H1 (cell line): Measurements from ENCODE around the gene ZNF586. TPM values are rescaled to one million over a fixed set of nuclear protein-coding genes. Genes with fewer than 3 reads are reported as not detected.

Experiments used
- CTCF ChIA-PET: fragments of 300-600 bp; sonication (Branson Sonifier 250); formaldehyde crosslinking; loops from one replicate; lab custom pipeline; 2021; ENCODE audit not compliant: partially characterized antibody; lab: Charles Lee
- POLR2A ChIA-PET: fragments of 300-600 bp; sonication (Branson Sonifier 250); formaldehyde crosslinking; loops from one replicate; lab custom pipeline; 2021; ENCODE audit warnings: inconsistent platforms; ENCODE audit not compliant: partially characterized antibody; lab: Charles Lee
- DNase-seq, 2 experiments: peaks; one replicate each; pipeline versions ENCODE4 v3.0.0 to v3.0.0-alpha.2; 2010 to 2022; ENCODE audit warnings: low spot score in 2 of 2, low read depth in 1 of 2, mixed read lengths in 1 of 2
- FAIRE-seq: peaks from 2 replicates; lab custom pipeline; 2011; peaks lifted over from hg19 to GRCh38; lab: Jason Lieb, UNC
- H2AFZ ChIP-seq: 2 replicates; pipeline ENCODE4 v1.8.1; 2012; ENCODE audit warnings: low read length, inconsistent platforms
- H2AK5ac ChIP-seq: 2 replicates; pipeline ENCODE4 v1.6.1; 2013; ENCODE audit warnings: low read depth, low read length
- H2BK120ac ChIP-seq: replicated peaks from 2 replicates; pipeline ENCODE3; 2013; ENCODE audit warnings: low read depth, low read length, inconsistent platforms
- H2BK12ac ChIP-seq: 2 replicates; pipeline ENCODE4 v1.6.1; 2013; ENCODE audit warnings: low read depth, low read length
- H2BK15ac ChIP-seq: 2 replicates; pipeline ENCODE4 v1.6.1; 2013; ENCODE audit warnings: low read length
- H2BK20ac ChIP-seq: 2 replicates; pipeline ENCODE4 v1.6.1; 2013; ENCODE audit warnings: low read length
- H2BK5ac ChIP-seq: 2 replicates; pipeline ENCODE4 v1.6.1; 2013; ENCODE audit warnings: low read depth, low read length
- H3K14ac ChIP-seq: 2 replicates; pipeline ENCODE4 v1.6.1; 2013; ENCODE audit warnings: inconsistent platforms; ENCODE audit not compliant: insufficient read length
- H3K18ac ChIP-seq: 2 replicates; pipeline ENCODE4 v1.6.1; 2013; ENCODE audit warnings: low read length; ENCODE audit errors: extremely low read depth
- H3K23ac ChIP-seq: 2 replicates; pipeline ENCODE4 v1.6.1; 2013; ENCODE audit warnings: inconsistent platforms; ENCODE audit not compliant: insufficient read length
- H3K23me2 ChIP-seq: 2 replicates; pipeline ENCODE4 v1.6.1; 2013; ENCODE audit warnings: low read depth, low read length
- H3K27ac ChIP-seq: 2 replicates; pipeline ENCODE4 v1.6.1; 2011; ENCODE audit warnings: low read depth, low read length, inconsistent platforms
- H3K27me3 ChIP-seq, 4 experiments: replicated peaks in 1 of 4; 1 replicate in 1 of 4; 2 replicates in 3 of 4; pipeline versions ENCODE4 v1.6.1 to v1.8.1; 2011 to 2013; ENCODE audit warnings: low read length in 3 of 4, mild to moderate bottlenecking in 3 of 4, inconsistent platforms in 2 of 4, mixed read lengths in 2 of 4, moderate library complexity in 1 of 4; ENCODE audit not compliant: control insufficient read depth in 3 of 4, insufficient read depth in 3 of 4; ENCODE audit errors: extremely low read depth in 1 of 4
- H3K36me3 ChIP-seq, 4 experiments: 2 replicates each; pipeline versions ENCODE4 v1.6.1 to v1.8.1; 2011 to 2013; ENCODE audit warnings: mild to moderate bottlenecking in 4 of 4, low read length in 3 of 4, moderate library complexity in 2 of 4, control low read depth in 1 of 4, inconsistent platforms in 1 of 4; ENCODE audit not compliant: insufficient read depth in 4 of 4, control insufficient read depth in 2 of 4
- H3K4ac ChIP-seq: replicated peaks from 2 replicates; pipeline ENCODE3; 2013; ENCODE audit warnings: low read length, low read depth, mixed read lengths, inconsistent platforms; ENCODE audit not compliant: insufficient read length
- H3K4me1 ChIP-seq, 4 experiments: replicated peaks in 1 of 4; 1 replicate in 1 of 4; 2 replicates in 3 of 4; pipeline versions ENCODE4 v1.6.1 to v1.8.1; 2011 to 2013; ENCODE audit warnings: low read length in 3 of 4, inconsistent platforms in 2 of 4, mixed read lengths in 1 of 4; ENCODE audit not compliant: insufficient read depth in 4 of 4, control insufficient read depth in 3 of 4
- H3K4me2 ChIP-seq, 2 experiments: 2 replicates each; pipeline versions ENCODE4 v1.6.1 to v1.8.1; 2011 to 2013; ENCODE audit warnings: low read depth in 2 of 2, low read length in 2 of 2, control low read depth in 1 of 2, inconsistent platforms in 1 of 2, mild to moderate bottlenecking in 1 of 2; ENCODE audit not compliant: insufficient read depth in 1 of 2
- H3K4me3 ChIP-seq, 4 experiments: fragments of 200-600, 300-600 bp in 1 of 4; sonication (generic), shearing (Covaris generic), sonication (Bioruptor Twin) in 1 of 4; 2 replicates each; pipeline versions ENCODE4 v1.5.1 to v1.8.1; 2011 to 2016; ENCODE audit warnings: low read length in 4 of 4, low read depth in 3 of 4, control low read depth in 2 of 4, inconsistent platforms in 2 of 4, mild to moderate bottlenecking in 2 of 4, mixed read lengths in 1 of 4, moderate library complexity in 1 of 4; ENCODE audit not compliant: insufficient read depth in 2 of 4; ENCODE audit errors: extremely low read depth in 1 of 4
- H3K56ac ChIP-seq: replicated peaks from 2 replicates; pipeline ENCODE3; 2013; ENCODE audit warnings: low read depth, mild to moderate bottlenecking, mixed read lengths, low read length, inconsistent platforms; ENCODE audit not compliant: insufficient read length
- H3K79me1 ChIP-seq: 2 replicates; pipeline ENCODE4 v1.6.1; 2013; ENCODE audit warnings: low read depth, low read length, control low read depth
- H3K79me2 ChIP-seq, 2 experiments: 2 replicates each; pipeline versions ENCODE4 v1.6.1 to v1.8.1; 2012 to 2013; ENCODE audit warnings: low read length in 2 of 2, mild to moderate bottlenecking in 2 of 2, inconsistent platforms in 1 of 2; ENCODE audit not compliant: insufficient read depth in 2 of 2, control insufficient read depth in 1 of 2
- H3K9ac ChIP-seq, 4 experiments: replicated peaks in 1 of 4; 1 replicate in 1 of 4; 2 replicates in 3 of 4; pipeline versions ENCODE4 v1.6.1 to v1.8.1; 2011 to 2013; ENCODE audit warnings: low read depth in 3 of 4, low read length in 3 of 4, control low read depth in 2 of 4, mild to moderate bottlenecking in 2 of 4, moderate library complexity in 2 of 4, inconsistent platforms in 1 of 4; ENCODE audit errors: extremely low read depth in 1 of 4
- H3K9me3 ChIP-seq, 2 experiments: 2 replicates each; pipeline versions ENCODE4 v1.6.1 to v1.8.1; 2012 to 2013; ENCODE audit warnings: mild to moderate bottlenecking in 2 of 2, moderate library complexity in 2 of 2, control low read depth in 1 of 2, inconsistent platforms in 1 of 2, low read depth in 1 of 2, low read length in 1 of 2, mixed read lengths in 1 of 2; ENCODE audit not compliant: insufficient read depth in 2 of 2
- H4K20me1 ChIP-seq, 2 experiments: replicated peaks in 1 of 2; 2 replicates each; pipeline versions ENCODE3 to v1.8.1; 2011 to 2013; ENCODE audit warnings: inconsistent platforms in 2 of 2, low read length in 2 of 2, mild to moderate bottlenecking in 1 of 2; ENCODE audit not compliant: insufficient read depth in 2 of 2, control insufficient read depth in 1 of 2
- H4K5ac ChIP-seq: 2 replicates; pipeline ENCODE4 v1.6.1; 2013; ENCODE audit warnings: low read length, low read depth, mixed read lengths, inconsistent platforms; ENCODE audit not compliant: insufficient read length
- H4K8ac ChIP-seq: 2 replicates; pipeline ENCODE4 v1.8.0; 2013; ENCODE audit warnings: mild to moderate bottlenecking, moderate library complexity, low read length, inconsistent platforms; ENCODE audit not compliant: insufficient read depth; ENCODE audit errors: extremely low read depth
- H4K91ac ChIP-seq: replicated peaks from 2 replicates; pipeline ENCODE3; 2013; ENCODE audit warnings: low read length, mixed read lengths, inconsistent platforms; ENCODE audit not compliant: insufficient read length
- CHD2 ChIP-seq: IDR thresholded peaks from 2 replicates; pipeline ENCODE4 v1.6.1; 2012; ENCODE audit warnings: low read length, improper control_type of control experiment
- HDAC6 ChIP-seq: IDR thresholded peaks from one replicate; pipeline ENCODE4 v1.7.1; 2012; ENCODE audit warnings: low read depth, mild to moderate bottlenecking, inconsistent platforms, low read length, moderate library complexity
- KDM5A ChIP-seq: fragments of 200-600 bp; IDR thresholded peaks from 2 replicates; pipeline ENCODE4 v1.7.1; 2012; ENCODE audit warnings: mild to moderate bottlenecking, low read length, inconsistent platforms, mixed read lengths
- NANOG ChIP-seq: IDR thresholded peaks from 2 replicates; pipeline ENCODE4 v1.6.1; 2011; ENCODE audit warnings: low read length, low read depth, mild to moderate bottlenecking, inconsistent platforms; ENCODE audit not compliant: insufficient read depth, poor library complexity, severe bottlenecking
- SP1 ChIP-seq: IDR thresholded peaks from 2 replicates; pipeline ENCODE4 v1.6.1; 2011; ENCODE audit warnings: low read depth, low read length
- WGBS, 2 experiments: shearing (Covaris generic) in 1 of 2; methylation state at CpG; one replicate each; pipeline versions ENCODE4 v1.1.6 to v1.1.7; 2013 to 2015; ENCODE audit warnings: low lambda C conversion rate in 2 of 2, mixed read lengths in 2 of 2, inconsistent platforms in 1 of 2, low coverage in 1 of 2, missing lambda C conversion rate in 1 of 2; ENCODE audit not compliant: insufficient replicate concordance in 2 of 2, insufficient coverage in 1 of 2, insufficient read length in 1 of 2; ENCODE audit errors: extremely low coverage in 1 of 2, missing lambda C conversion rate in 1 of 2; 5-methylcytosine and 5-hydroxymethylcytosine counted together
- polyA plus RNA-seq, 7 experiments: library from polyadenylated mRNA; depleted of rRNA in 3 of 7; stranded (reverse) in 5 of 7; unstranded in 2 of 7; fragments of >200 nt in 5 of 7; fragments of 200-250 nt in 2 of 7; gene quantifications; 1 replicate in 5 of 7; 2 replicates in 1 of 7; 4 replicates in 1 of 7; pipeline versions ENCODE4 v1.2.1 to v1.2.3, GENCODE V29; 2011 to 2013; ENCODE audit warnings: missing spikeins in 2 of 7, mixed read lengths in 2 of 7
- total RNA-seq: library from RNA; stranded (reverse); fragmentation: NEBNext Ultra II Directional; extraction: Animal tissue kit (Norgen Biotek cat#: 25700); gene quantifications from 2 replicates; pipeline ENCODE4 v1.2.1, GENCODE V29; 2021

The ZNF586 gene
- total and polyA plus RNA-seq, 2 of the 8 experiments (the other 6 are each of a cell fraction or from before 2014, with no cell fraction given): 8.1 to 15.5 TPM

- no peak overlapping the region for H4K8ac ChIP-seq
- peaks cover 3 to 7% (median 5%) of the 10 kb centered on the region in 4 experiments for H3K4me1 ChIP-seq
- ChIA-PET POLR2A (interaction anchor here (0.6 to 5.6 kb wide), 4 partner anchors 12 to 70 kb away, joined by 3 to 52 read pairs (median 24); partner anchors contain the start of genes ZNF587B and ZNF814), CTCF (interaction anchor here (0.8 to 1.3 kb wide), 2 partner anchors 71 to 1749 kb away, joined by 3 to 5 read pairs; partner anchors contain the start of gene ZNF776)
- H3K9me3 ChIP-seq: no peaks in the 10 kb centered on the region
- H3K4ac ChIP-seq: no peak overlapping the region
- no peaks in the 10 kb centered on the region for H3K27me3 ChIP-seq
- no peak overlapping the region for H2BK15ac ChIP-seq
- H2BK120ac ChIP-seq: no peak overlapping the region
- no peak overlapping the region for H3K56ac ChIP-seq
- no peak for TF ChIP-seq KDM5A
- no peak for TF ChIP-seq SP1
- no peak for TF ChIP-seq CHD2
- no peak for TF ChIP-seq NANOG
- no peak for TF ChIP-seq HDAC6
- no peak overlapping the region for H3K18ac ChIP-seq
- H2AK5ac ChIP-seq: 0 out of 2 replicates have a peak overlapping the region, but pooled peaks have one; percentile 15
- H3K23ac ChIP-seq: no peak overlapping the region
- H2BK5ac ChIP-seq: no peak overlapping the region
- WGBS, 2 experiments: 91% methylated on average over 14 of the region's 14 CpGs; no CpG with 5 or more reads in 1 of the 2 experiments
- no peak overlapping the region for H4K91ac ChIP-seq
- no peak overlapping the region for H3K14ac ChIP-seq
- FAIRE-seq: no peak
- H4K20me1 ChIP-seq: peaks cover 3 to 7% of the 10 kb centered on the region in 2 experiments
- H3K27ac ChIP-seq: no peak overlapping the region
- H2BK12ac ChIP-seq: no peak overlapping the region
- H3K36me3 ChIP-seq: peaks cover 0 to 8% (median 0%) of the 10 kb centered on the region in 4 experiments; a peak in 2 of 8 replicates
- H4K5ac ChIP-seq: no peak overlapping the region
- peaks cover 4% of the 10 kb centered on the region; the same call in 1 of the 2 replicates for H3K79me1 ChIP-seq
- no peak overlapping the region for H2BK20ac ChIP-seq
- H3K9ac ChIP-seq: no peak overlapping the region
- H2AFZ ChIP-seq: no peak overlapping the region
- H3K4me2 ChIP-seq: no peak overlapping the region; a peak in 1 of 4 replicates
- H3K79me2 ChIP-seq: peaks cover 12 to 42% of the 10 kb centered on the region in 2 experiments
- no peak overlapping the region for H3K4me3 ChIP-seq
- DNase-seq: no peak
- H3K23me2 ChIP-seq: peaks cover 7% of the 10 kb centered on the region
Observed at GRCh38 chr19:57817976-57818375, 48.5 kb downstream of the ZNF586 start.
